ENCODE measurements around the gene SMYD3. TPM values are rescaled to one million over a fixed set of nuclear protein-coding genes. Genes with fewer than 3 reads are reported as not detected.

The SMYD3 gene
- total and polyA plus RNA-seq, 10 of the 15 experiments (the other 5 are each of a cell fraction or from before 2014, with no cell fraction given) = 18.3 to 54.0 (median 24.8) TPM

DNA sequence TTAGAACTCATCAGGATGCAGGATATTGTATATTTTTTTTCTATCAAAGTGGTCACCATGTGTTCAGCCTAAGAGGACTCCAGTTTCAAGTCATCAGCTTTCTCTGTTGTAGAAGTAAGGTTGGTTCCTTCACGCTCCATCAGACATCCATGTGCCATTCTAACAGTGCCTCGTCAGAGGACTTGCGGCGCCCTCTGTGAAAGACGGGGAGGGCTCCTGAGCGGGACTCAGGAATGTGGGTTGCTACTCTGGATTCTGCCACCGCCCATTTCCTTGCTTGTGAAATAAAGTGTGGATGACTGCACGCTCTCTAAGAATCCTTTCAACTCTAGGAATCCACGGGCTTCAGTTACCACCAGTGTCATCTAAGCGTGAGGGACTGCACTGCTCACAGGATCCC is 758.8 kb downstream of the SMYD3 start:
- no peaks in the 10 kb centered on the region for H3K4me1 ChIP-seq (ENCODE audit: control insufficient read depth, insufficient read depth, low read length)
- TF ChIP-seq RFX5 (IDR thresholded peaks at IDR 0.05; ENCODE audit: low read depth, low read length) (no peak), SREBF2 (IDR thresholded peaks at IDR 0.05; ENCODE audit: low read length) (no peak), ZBED1 (IDR thresholded peaks at IDR 0.05; ENCODE audit: borderline replicate concordance) (no peak), NFYA (IDR thresholded peaks at IDR 0.05; ENCODE audit: borderline replicate concordance, low read depth, low read length) (no peak), IKZF2 (IDR thresholded peaks at IDR 0.05) (no peak), MXI1 (IDR thresholded peaks at IDR 0.05; ENCODE audit: low read depth, low read length) (no peak), YY1 (IDR thresholded peaks at IDR 0.05; ENCODE audit: low read depth, low read length) (no peak), MYC (IDR thresholded peaks at IDR 0.05; ENCODE audit: insufficient read depth, insufficient read length, insufficient replicate concordance, low read length, severe bottlenecking) (no peak), ZNF384 (IDR thresholded peaks at IDR 0.05; ENCODE audit: borderline replicate concordance, low read depth, low read length) (no peak), CHD2 (IDR thresholded peaks at IDR 0.05; ENCODE audit: borderline replicate concordance, low read depth, low read length) (no peak), GATAD2B (conservative IDR thresholded peaks at IDR 0.05; ENCODE audit: low read depth) (no peak), TARDBP (IDR thresholded peaks at IDR 0.05; ENCODE audit: borderline replicate concordance) (no peak), MYB (IDR thresholded peaks at IDR 0.05; ENCODE audit: borderline replicate concordance, low read depth, low read length) (no peak), JUNB (IDR thresholded peaks at IDR 0.05) (no peak)
- TF ChIP-seq, protein P1, sequence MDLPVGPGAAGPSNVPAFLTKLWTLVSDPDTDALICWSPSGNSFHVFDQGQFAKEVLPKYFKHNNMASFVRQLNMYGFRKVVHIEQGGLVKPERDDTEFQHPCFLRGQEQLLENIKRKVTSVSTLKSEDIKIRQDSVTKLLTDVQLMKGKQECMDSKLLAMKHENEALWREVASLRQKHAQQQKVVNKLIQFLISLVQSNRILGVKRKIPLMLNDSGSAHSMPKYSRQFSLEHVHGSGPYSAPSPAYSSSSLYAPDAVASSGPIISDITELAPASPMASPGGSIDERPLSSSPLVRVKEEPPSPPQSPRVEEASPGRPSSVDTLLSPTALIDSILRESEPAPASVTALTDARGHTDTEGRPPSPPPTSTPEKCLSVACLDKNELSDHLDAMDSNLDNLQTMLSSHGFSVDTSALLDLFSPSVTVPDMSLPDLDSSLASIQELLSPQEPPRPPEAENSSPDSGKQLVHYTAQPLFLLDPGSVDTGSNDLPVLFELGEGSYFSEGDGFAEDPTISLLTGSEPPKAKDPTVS (IDR thresholded peaks at IDR 0.05; ENCODE audit: low read depth, low read length) = no peak
- TF ChIP-seq, protein P2, sequence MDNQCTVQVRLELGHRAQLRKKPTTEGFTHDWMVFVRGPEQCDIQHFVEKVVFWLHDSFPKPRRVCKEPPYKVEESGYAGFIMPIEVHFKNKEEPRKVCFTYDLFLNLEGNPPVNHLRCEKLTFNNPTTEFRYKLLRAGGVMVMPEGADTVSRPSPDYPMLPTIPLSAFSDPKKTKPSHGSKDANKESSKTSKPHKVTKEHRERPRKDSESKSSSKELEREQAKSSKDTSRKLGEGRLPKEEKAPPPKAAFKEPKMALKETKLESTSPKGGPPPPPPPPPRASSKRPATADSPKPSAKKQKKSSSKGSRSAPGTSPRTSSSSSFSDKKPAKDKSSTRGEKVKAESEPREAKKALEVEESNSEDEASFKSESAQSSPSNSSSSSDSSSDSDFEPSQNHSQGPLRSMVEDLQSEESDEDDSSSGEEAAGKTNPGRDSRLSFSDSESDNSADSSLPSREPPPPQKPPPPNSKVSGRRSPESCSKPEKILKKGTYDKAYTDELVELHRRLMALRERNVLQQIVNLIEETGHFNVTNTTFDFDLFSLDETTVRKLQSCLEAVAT (IDR thresholded peaks at IDR 0.05) = no peak
- TF ChIP-seq, protein P3, sequence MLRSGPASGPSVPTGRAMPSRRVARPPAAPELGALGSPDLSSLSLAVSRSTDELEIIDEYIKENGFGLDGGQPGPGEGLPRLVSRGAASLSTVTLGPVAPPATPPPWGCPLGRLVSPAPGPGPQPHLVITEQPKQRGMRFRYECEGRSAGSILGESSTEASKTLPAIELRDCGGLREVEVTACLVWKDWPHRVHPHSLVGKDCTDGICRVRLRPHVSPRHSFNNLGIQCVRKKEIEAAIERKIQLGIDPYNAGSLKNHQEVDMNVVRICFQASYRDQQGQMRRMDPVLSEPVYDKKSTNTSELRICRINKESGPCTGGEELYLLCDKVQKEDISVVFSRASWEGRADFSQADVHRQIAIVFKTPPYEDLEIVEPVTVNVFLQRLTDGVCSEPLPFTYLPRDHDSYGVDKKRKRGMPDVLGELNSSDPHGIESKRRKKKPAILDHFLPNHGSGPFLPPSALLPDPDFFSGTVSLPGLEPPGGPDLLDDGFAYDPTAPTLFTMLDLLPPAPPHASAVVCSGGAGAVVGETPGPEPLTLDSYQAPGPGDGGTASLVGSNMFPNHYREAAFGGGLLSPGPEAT (IDR thresholded peaks at IDR 0.05; ENCODE audit: low read depth) = no peak
- TF ChIP-seq, protein P4, sequence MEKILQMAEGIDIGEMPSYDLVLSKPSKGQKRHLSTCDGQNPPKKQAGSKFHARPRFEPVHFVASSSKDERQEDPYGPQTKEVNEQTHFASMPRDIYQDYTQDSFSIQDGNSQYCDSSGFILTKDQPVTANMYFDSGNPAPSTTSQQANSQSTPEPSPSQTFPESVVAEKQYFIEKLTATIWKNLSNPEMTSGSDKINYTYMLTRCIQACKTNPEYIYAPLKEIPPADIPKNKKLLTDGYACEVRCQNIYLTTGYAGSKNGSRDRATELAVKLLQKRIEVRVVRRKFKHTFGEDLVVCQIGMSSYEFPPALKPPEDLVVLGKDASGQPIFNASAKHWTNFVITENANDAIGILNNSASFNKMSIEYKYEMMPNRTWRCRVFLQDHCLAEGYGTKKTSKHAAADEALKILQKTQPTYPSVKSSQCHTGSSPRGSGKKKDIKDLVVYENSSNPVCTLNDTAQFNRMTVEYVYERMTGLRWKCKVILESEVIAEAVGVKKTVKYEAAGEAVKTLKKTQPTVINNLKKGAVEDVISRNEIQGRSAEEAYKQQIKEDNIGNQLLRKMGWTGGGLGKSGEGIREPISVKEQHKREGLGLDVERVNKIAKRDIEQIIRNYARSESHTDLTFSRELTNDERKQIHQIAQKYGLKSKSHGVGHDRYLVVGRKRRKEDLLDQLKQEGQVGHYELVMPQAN (conservative IDR thresholded peaks at IDR 0.05) = no peak
- TF ChIP-seq, protein P5, sequence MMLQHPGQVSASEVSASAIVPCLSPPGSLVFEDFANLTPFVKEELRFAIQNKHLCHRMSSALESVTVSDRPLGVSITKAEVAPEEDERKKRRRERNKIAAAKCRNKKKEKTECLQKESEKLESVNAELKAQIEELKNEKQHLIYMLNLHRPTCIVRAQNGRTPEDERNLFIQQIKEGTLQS (IDR thresholded peaks at IDR 0.05; ENCODE audit: borderline replicate concordance, extremely low read depth, low read depth, low read length) = no peak
- no peak overlapping the region for H3K4me3 ChIP-seq
- H3K27ac ChIP-seq (ENCODE audit: control insufficient read depth, insufficient read depth) = no peak overlapping the region
- 92% methylated on average over 10 of the region's 10 CpGs for WGBS (ENCODE audit: insufficient coverage, insufficient replicate concordance, low lambda C conversion rate, missing lambda C conversion rate)
- CTCF ChIA-PET = interaction anchor here (0.6 kb wide), 1 partner anchor 544 kb away, joined by 3 read pairs; no protein-coding TSS in a partner anchor
- POLR2A ChIA-PET = no interaction called here
- DNase-seq (ENCODE audit: low read depth, low spot score) = no peak
- no peaks in the 10 kb centered on the region for H3K9me3 ChIP-seq (replicated peaks; ENCODE audit: control insufficient read depth, insufficient read depth, low read length)
- H3K79me2 ChIP-seq (ENCODE audit: control insufficient read depth, insufficient read depth, low read length) = no peaks in the 10 kb centered on the region
- no peak overlapping the region for H2AFZ ChIP-seq (ENCODE audit: control insufficient read depth, low read depth, low read length)
- RAD21 ChIA-PET (ENCODE audit: unreplicated experiment) = no interaction called here
- no peak for FAIRE-seq
- H4K20me1 ChIP-seq (ENCODE audit: control insufficient read depth, insufficient read depth) = no peaks in the 10 kb centered on the region
- H3K4me2 ChIP-seq (ENCODE audit: control insufficient read depth, insufficient read depth) = no peak overlapping the region
- H3K36me3 ChIP-seq (ENCODE audit: control insufficient read depth in 2 of 2, insufficient read depth in 2 of 2, low read length in 1 of 2) = no peaks in the 10 kb centered on the region
- no peaks in the 10 kb centered on the region for H3K27me3 ChIP-seq (replicated peaks in 1 of 2; ENCODE audit: control insufficient read depth in 2 of 2, insufficient read depth in 2 of 2, low read length in 1 of 2)
- in situ Hi-C loops (cut with MboI) = no loop called here
- ATAC-seq = no peak
- SMC1A ChIA-PET (ENCODE audit: uncharacterized antibody, unreplicated experiment) = no interaction called here
- no TSS peak for BruUV-seq (replicated peaks)
- H3K9ac ChIP-seq (ENCODE audit: control insufficient read depth, insufficient read depth, low read length) = no peak overlapping the region
- intact Hi-C loops (cut with micrococcal nuclease; ENCODE audit: unreplicated experiment) = loop anchor here (10.0 kb wide), 1 partner anchor 57 kb away; no protein-coding TSS in a partner anchor
